ENCODE measurements around the gene PPP2R3A. TPM values are rescaled to one million over a fixed set of nuclear protein-coding genes. Genes with fewer than 3 reads are reported as not detected.

PPP2R3A gene
- total RNA-seq, 5 donors from 2014 or later (not counting 1 experiment from before 2014, with no cell fraction given): 0.19 to 0.95 (median 0.30) TPM

- no peaks in the 10 kb centered on the region for H3K27me3 ChIP-seq (replicated peaks in 1 of 2; ENCODE audit: control insufficient read depth in 2 of 2, extremely low read depth in 1 of 2, insufficient read depth in 2 of 2, low read length in 1 of 2)
- Mint-ChIP-seq H3K4me3 (no peak overlapping the region), H3K4me1 (no peaks in the 10 kb centered on the region), H3K36me3 (no peaks in the 10 kb centered on the region), H3K9me3 (no peaks in the 10 kb centered on the region), H3K27ac (no peak overlapping the region), H3K27me3 (peaks cover 34 to 45% of the 10 kb centered on the region in 2 donors)
- DNase-seq (no peak), ATAC-seq (replicated peaks in 1 of 4) (no peak)
- CTCF ChIA-PET: no interaction called here
- no peak overlapping the region for H3K27ac ChIP-seq (ENCODE audit: low read length)
- H3K4me1 ChIP-seq (ENCODE audit: control insufficient read depth in 1 of 2, extremely low read depth in 1 of 2, insufficient read depth in 2 of 2, low read length in 2 of 2): no peaks in the 10 kb centered on the region
- POLR2A ChIA-PET: no interaction called here
- no peaks in the 10 kb centered on the region for H3K36me3 ChIP-seq (ENCODE audit: control insufficient read depth in 2 of 2, extremely low read depth in 1 of 2, insufficient read depth in 1 of 2, low read length in 1 of 2)
- WGBS (ENCODE audit: insufficient coverage): 100% methylated on average over 1 of the region's 4 CpGs
- H3K9me3 ChIP-seq: no peaks in the 10 kb centered on the region
- no peak overlapping the region for H3K4me3 ChIP-seq (ENCODE audit: control insufficient read depth in 1 of 2, extremely low read depth in 1 of 2, low read length in 1 of 2)
Measured at GRCh38 chr3:136055491-136055890, 90.0 kb downstream of the PPP2R3A start.

DNA sequence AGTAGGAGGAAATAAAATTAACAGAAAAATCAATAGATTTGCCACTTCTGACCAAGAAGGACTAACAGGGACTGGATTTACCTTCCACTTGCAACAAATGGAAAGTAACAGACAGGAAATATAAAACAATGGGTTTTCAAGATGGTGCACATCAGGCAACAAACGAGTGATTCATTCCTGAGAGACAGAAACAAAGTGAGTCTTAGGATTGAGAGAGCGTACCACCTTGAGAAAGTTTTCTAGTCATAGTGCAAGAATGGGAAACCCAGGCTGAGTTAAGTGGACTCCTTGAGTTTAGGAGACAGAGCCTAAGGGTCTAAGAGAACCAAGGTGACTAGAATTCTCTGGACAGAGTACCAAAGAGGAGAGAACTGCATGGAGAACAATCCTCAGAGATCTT is 101.7 kb downstream of the PPP2R3A start:
- POLR2A ChIA-PET: interaction anchor here (0.6 kb wide), 2 partner anchors 191 to 697 kb away, joined by 3 to 4 read pairs; no protein-coding TSS in a partner anchor
- WGBS (ENCODE audit: insufficient coverage): 53% methylated on average over 2 of the region's 2 CpGs
- Histone ChIP-seq H3K9me3 (no peaks in the 10 kb centered on the region), H3K27me3 (replicated peaks in 1 of 2; ENCODE audit: control insufficient read depth in 2 of 2, extremely low read depth in 1 of 2, insufficient read depth in 2 of 2, low read length in 1 of 2) (no peaks in the 10 kb centered on the region), H3K4me3 (ENCODE audit: control insufficient read depth in 1 of 2, extremely low read depth in 1 of 2, low read length in 1 of 2) (no peak overlapping the region), H3K27ac (ENCODE audit: low read length) (no peak overlapping the region), H3K4me1 (ENCODE audit: control insufficient read depth in 1 of 2, extremely low read depth in 1 of 2, insufficient read depth in 2 of 2, low read length in 2 of 2) (no peaks in the 10 kb centered on the region), H3K36me3 (ENCODE audit: control insufficient read depth in 2 of 2, extremely low read depth in 1 of 2, insufficient read depth in 1 of 2, low read length in 1 of 2) (no peaks in the 10 kb centered on the region)
- no peak overlapping the region for H3K4me3 Mint-ChIP-seq
- ATAC-seq (replicated peaks in 1 of 4) (no peak), DNase-seq (no peak)
- H3K27me3 Mint-ChIP-seq: peaks cover 0 to 1% of the 10 kb centered on the region in 2 donors
- H3K36me3 Mint-ChIP-seq: no peaks in the 10 kb centered on the region
- H3K9me3 Mint-ChIP-seq: peaks cover 0 to under 1% (median under 1%) of the 10 kb centered on the region in 3 donors
- peaks cover 0 to 5% (median 2%) of the 10 kb centered on the region in 3 donors for H3K4me1 Mint-ChIP-seq
- CTCF ChIA-PET: no interaction called here
- H3K27ac Mint-ChIP-seq: no peak overlapping the region

DNA sequence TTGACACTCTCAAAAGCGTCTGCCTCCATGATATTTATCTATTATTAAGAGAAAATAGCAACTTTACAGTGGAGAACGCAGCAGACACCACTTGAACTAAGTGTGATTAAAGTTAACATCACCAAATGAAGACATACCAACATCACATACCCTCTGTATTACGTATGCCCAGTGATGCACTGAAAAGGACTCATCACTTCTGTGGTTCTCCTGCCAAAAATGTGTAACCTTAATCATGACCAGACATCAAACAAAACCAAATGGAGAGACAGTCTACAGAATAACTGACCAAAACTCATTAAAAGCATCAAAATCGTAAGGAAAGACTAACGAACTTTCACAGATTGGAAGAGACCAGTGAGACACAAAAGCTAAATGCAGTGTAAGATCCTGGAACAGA is 103.2 kb downstream of the PPP2R3A start:
- no peak overlapping the region for H3K27ac Mint-ChIP-seq
- 83% methylated on average over 1 of the region's 5 CpGs for WGBS (ENCODE audit: insufficient coverage)
- DNase-seq: no peak
- H3K4me3 Mint-ChIP-seq: no peak overlapping the region
- CTCF ChIA-PET: interaction anchor here (0.6 to 0.7 kb wide), 3 partner anchors 323 to 1761 kb away, joined by 3 read pairs; no protein-coding TSS in a partner anchor
- Histone ChIP-seq H3K36me3 (ENCODE audit: control insufficient read depth in 2 of 2, extremely low read depth in 1 of 2, insufficient read depth in 1 of 2, low read length in 1 of 2) (no peaks in the 10 kb centered on the region), H3K27me3 (replicated peaks in 1 of 2; ENCODE audit: control insufficient read depth in 2 of 2, extremely low read depth in 1 of 2, insufficient read depth in 2 of 2, low read length in 1 of 2) (no peaks in the 10 kb centered on the region), H3K27ac (ENCODE audit: low read length) (no peak overlapping the region), H3K4me1 (ENCODE audit: control insufficient read depth in 1 of 2, extremely low read depth in 1 of 2, insufficient read depth in 2 of 2, low read length in 2 of 2) (no peaks in the 10 kb centered on the region), H3K4me3 (ENCODE audit: control insufficient read depth in 1 of 2, extremely low read depth in 1 of 2, low read length in 1 of 2) (no peak overlapping the region), H3K9me3 (no peaks in the 10 kb centered on the region)
- no peaks in the 10 kb centered on the region for H3K9me3 Mint-ChIP-seq
- H3K4me1 Mint-ChIP-seq: peaks cover 0 to 5% (median 2%) of the 10 kb centered on the region in 3 donors
- H3K36me3 Mint-ChIP-seq: no peaks in the 10 kb centered on the region
- ATAC-seq (replicated peaks in 1 of 4): no peak
- POLR2A ChIA-PET: no interaction called here
- H3K27me3 Mint-ChIP-seq: no peaks in the 10 kb centered on the region

- ATAC-seq (replicated peaks in 1 of 4) (no peak), DNase-seq (no peak)
- Histone ChIP-seq H3K36me3 (ENCODE audit: control insufficient read depth in 2 of 2, extremely low read depth in 1 of 2, insufficient read depth in 1 of 2, low read length in 1 of 2) (no peaks in the 10 kb centered on the region), H3K27ac (ENCODE audit: low read length) (no peak overlapping the region), H3K27me3 (replicated peaks in 1 of 2; ENCODE audit: control insufficient read depth in 2 of 2, extremely low read depth in 1 of 2, insufficient read depth in 2 of 2, low read length in 1 of 2) (no peaks in the 10 kb centered on the region), H3K4me1 (ENCODE audit: control insufficient read depth in 1 of 2, extremely low read depth in 1 of 2, insufficient read depth in 2 of 2, low read length in 2 of 2) (no peaks in the 10 kb centered on the region), H3K4me3 (ENCODE audit: control insufficient read depth in 1 of 2, extremely low read depth in 1 of 2, low read length in 1 of 2) (no peak overlapping the region), H3K9me3 (no peaks in the 10 kb centered on the region)
- ChIA-PET CTCF (interaction anchor here in 1 of 2 donors (0.8 to 3.6 kb wide), 3 partner anchors 15 to 944 kb away, joined by 3 to 13 read pairs (median 8); partner anchors contain the start of gene STAG1), POLR2A (interaction anchor here in 1 of 2 donors (0.6 kb wide), 1 partner anchor 336 kb away, joined by 7 read pairs; no protein-coding TSS in a partner anchor)
- Mint-ChIP-seq H3K4me3 (no peak overlapping the region), H3K9me3 (no peaks in the 10 kb centered on the region), H3K27me3 (no peaks in the 10 kb centered on the region), H3K36me3 (no peaks in the 10 kb centered on the region), H3K27ac (no peak overlapping the region), H3K4me1 (peaks cover 0 to 5% (median 2%) of the 10 kb centered on the region in 3 donors)
- no CpG with 5 or more reads among the region's 5 CpGs for WGBS (ENCODE audit: insufficient coverage)
Measured at GRCh38 chr3:136069933-136070332, 104.4 kb downstream of the PPP2R3A start.

- ATAC-seq (replicated peaks in 1 of 4) (no peak), DNase-seq (no peak)
- ChIA-PET POLR2A (interaction anchor here in 1 of 2 donors (0.6 kb wide), 1 partner anchor 336 kb away, joined by 7 read pairs; no protein-coding TSS in a partner anchor), CTCF (interaction anchor here (0.7 to 3.6 kb wide), 3 partner anchors 682 to 944 kb away, joined by 3 to 13 read pairs (median 8); partner anchors contain the start of gene STAG1 (in 1 of the 2))
- no peaks in the 10 kb centered on the region for H3K36me3 Mint-ChIP-seq
- peaks cover 0 to 5% (median 2%) of the 10 kb centered on the region in 3 donors for H3K4me1 Mint-ChIP-seq
- Histone ChIP-seq H3K9me3 (no peaks in the 10 kb centered on the region), H3K4me1 (ENCODE audit: control insufficient read depth in 1 of 2, extremely low read depth in 1 of 2, insufficient read depth in 2 of 2, low read length in 2 of 2) (no peaks in the 10 kb centered on the region), H3K4me3 (ENCODE audit: control insufficient read depth in 1 of 2, extremely low read depth in 1 of 2, low read length in 1 of 2) (no peak overlapping the region), H3K27me3 (replicated peaks in 1 of 2; ENCODE audit: control insufficient read depth in 2 of 2, extremely low read depth in 1 of 2, insufficient read depth in 2 of 2, low read length in 1 of 2) (no peaks in the 10 kb centered on the region), H3K27ac (ENCODE audit: low read length) (no peak overlapping the region), H3K36me3 (ENCODE audit: control insufficient read depth in 2 of 2, extremely low read depth in 1 of 2, insufficient read depth in 1 of 2, low read length in 1 of 2) (no peaks in the 10 kb centered on the region)
- H3K4me3 Mint-ChIP-seq: no peak overlapping the region
- whole genome bisulfite sequencing (ENCODE audit: insufficient coverage): no CpG with 5 or more reads among the region's 3 CpGs
- H3K9me3 Mint-ChIP-seq: no peaks in the 10 kb centered on the region
- H3K27ac Mint-ChIP-seq: no peak overlapping the region
- no peaks in the 10 kb centered on the region for H3K27me3 Mint-ChIP-seq
Measured at GRCh38 chr3:136070334-136070733, 104.8 kb downstream of the PPP2R3A start.

- 47% methylated on average over 5 of the region's 9 CpGs for WGBS (ENCODE audit: insufficient coverage)
- Histone ChIP-seq H3K36me3 (ENCODE audit: control insufficient read depth in 2 of 2, extremely low read depth in 1 of 2, insufficient read depth in 1 of 2, low read length in 1 of 2) (no peaks in the 10 kb centered on the region), H3K27ac (ENCODE audit: low read length) (no peak overlapping the region), H3K9me3 (no peaks in the 10 kb centered on the region), H3K27me3 (replicated peaks in 1 of 2; ENCODE audit: control insufficient read depth in 2 of 2, extremely low read depth in 1 of 2, insufficient read depth in 2 of 2, low read length in 1 of 2) (no peaks in the 10 kb centered on the region), H3K4me1 (ENCODE audit: control insufficient read depth in 1 of 2, extremely low read depth in 1 of 2, insufficient read depth in 2 of 2, low read length in 2 of 2) (no peaks in the 10 kb centered on the region), H3K4me3 (ENCODE audit: control insufficient read depth in 1 of 2, extremely low read depth in 1 of 2, low read length in 1 of 2) (no peak overlapping the region)
- DNase-seq: peak in 1 of 35 experiments; percentile 23
- H3K27me3 Mint-ChIP-seq: no peaks in the 10 kb centered on the region
- H3K36me3 Mint-ChIP-seq: no peaks in the 10 kb centered on the region
- no peak for ATAC-seq (replicated peaks in 1 of 4)
- CTCF ChIA-PET: interaction anchor here (0.6 to 3.6 kb wide), 5 partner anchors 681 to 1051 kb away, joined by 3 to 13 read pairs (median 3); partner anchors contain the start of gene STAG1 (in 1 of the 2)
- H3K27ac Mint-ChIP-seq: no peak overlapping the region
- H3K9me3 Mint-ChIP-seq: no peaks in the 10 kb centered on the region
- H3K4me3 Mint-ChIP-seq: no peak overlapping the region
- peaks cover 0 to 5% (median 2%) of the 10 kb centered on the region in 3 donors for H3K4me1 Mint-ChIP-seq
- POLR2A ChIA-PET: no interaction called here
Measured at GRCh38 chr3:136070953-136071949, 105.7 kb downstream of the PPP2R3A start.

Data from T-cell (primary cell).